HepG2 (cell line): Measurements from ENCODE around the gene SGPP2.

Experiments used
- EZH2 ChIP-seq: conservative IDR thresholded peaks from 2 replicates; pipeline ENCODE4 v1.6.1; 2012; ENCODE audit warnings: mild to moderate bottlenecking, low read depth, low read length, moderate library complexity
- POLR2AphosphoS5 ChIP-seq: IDR thresholded peaks from 2 replicates; pipeline ENCODE4 v1.6.1; 2012; ENCODE audit warnings: low read depth, low read length
- TF ChIP-seq, protein P1 (sequence below): IDR thresholded peaks from 2 replicates; pipeline ENCODE4 v1.6.1; 2012; ENCODE audit warnings: low read length, improper control_type of control experiment
- TF ChIP-seq, protein P2 (sequence below), 2 experiments: IDR thresholded peaks; 2 replicates each; pipeline ENCODE4 v1.6.1; 2011 to 2012; ENCODE audit warnings: low read length in 2 of 2, borderline replicate concordance in 1 of 2, low read depth in 1 of 2, mild to moderate bottlenecking in 1 of 2, moderate library complexity in 1 of 2

DNA sequence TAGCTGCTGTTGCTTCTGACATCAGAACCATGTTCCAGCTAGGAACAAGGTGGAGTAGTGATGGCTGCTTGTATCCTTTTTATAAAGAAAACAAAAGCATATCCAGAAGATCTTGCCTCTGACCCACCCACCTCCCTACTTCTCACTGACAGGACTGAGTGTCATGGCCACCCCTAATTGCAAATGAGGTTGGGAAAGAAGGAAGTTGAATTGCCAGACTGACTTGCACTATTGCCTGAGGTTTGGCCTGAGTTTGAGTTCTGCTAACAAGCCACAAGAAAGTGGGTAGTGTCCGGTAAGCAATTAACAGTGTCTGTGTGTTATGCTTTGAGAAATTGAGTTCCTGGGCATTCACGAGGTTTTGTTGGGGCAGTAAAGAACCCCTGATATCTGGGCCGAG lies 22.8 kb downstream of the SGPP2 start:
- TF ChIP-seq, protein P1, sequence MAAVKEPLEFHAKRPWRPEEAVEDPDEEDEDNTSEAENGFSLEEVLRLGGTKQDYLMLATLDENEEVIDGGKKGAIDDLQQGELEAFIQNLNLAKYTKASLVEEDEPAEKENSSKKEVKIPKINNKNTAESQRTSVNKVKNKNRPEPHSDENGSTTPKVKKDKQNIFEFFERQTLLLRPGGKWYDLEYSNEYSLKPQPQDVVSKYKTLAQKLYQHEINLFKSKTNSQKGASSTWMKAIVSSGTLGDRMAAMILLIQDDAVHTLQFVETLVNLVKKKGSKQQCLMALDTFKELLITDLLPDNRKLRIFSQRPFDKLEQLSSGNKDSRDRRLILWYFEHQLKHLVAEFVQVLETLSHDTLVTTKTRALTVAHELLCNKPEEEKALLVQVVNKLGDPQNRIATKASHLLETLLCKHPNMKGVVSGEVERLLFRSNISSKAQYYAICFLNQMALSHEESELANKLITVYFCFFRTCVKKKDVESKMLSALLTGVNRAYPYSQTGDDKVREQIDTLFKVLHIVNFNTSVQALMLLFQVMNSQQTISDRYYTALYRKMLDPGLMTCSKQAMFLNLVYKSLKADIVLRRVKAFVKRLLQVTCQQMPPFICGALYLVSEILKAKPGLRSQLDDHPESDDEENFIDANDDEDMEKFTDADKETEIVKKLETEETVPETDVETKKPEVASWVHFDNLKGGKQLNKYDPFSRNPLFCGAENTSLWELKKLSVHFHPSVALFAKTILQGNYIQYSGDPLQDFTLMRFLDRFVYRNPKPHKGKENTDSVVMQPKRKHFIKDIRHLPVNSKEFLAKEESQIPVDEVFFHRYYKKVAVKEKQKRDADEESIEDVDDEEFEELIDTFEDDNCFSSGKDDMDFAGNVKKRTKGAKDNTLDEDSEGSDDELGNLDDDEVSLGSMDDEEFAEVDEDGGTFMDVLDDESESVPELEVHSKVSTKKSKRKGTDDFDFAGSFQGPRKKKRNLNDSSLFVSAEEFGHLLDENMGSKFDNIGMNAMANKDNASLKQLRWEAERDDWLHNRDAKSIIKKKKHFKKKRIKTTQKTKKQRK: no peak
- TF ChIP-seq, protein P2, sequence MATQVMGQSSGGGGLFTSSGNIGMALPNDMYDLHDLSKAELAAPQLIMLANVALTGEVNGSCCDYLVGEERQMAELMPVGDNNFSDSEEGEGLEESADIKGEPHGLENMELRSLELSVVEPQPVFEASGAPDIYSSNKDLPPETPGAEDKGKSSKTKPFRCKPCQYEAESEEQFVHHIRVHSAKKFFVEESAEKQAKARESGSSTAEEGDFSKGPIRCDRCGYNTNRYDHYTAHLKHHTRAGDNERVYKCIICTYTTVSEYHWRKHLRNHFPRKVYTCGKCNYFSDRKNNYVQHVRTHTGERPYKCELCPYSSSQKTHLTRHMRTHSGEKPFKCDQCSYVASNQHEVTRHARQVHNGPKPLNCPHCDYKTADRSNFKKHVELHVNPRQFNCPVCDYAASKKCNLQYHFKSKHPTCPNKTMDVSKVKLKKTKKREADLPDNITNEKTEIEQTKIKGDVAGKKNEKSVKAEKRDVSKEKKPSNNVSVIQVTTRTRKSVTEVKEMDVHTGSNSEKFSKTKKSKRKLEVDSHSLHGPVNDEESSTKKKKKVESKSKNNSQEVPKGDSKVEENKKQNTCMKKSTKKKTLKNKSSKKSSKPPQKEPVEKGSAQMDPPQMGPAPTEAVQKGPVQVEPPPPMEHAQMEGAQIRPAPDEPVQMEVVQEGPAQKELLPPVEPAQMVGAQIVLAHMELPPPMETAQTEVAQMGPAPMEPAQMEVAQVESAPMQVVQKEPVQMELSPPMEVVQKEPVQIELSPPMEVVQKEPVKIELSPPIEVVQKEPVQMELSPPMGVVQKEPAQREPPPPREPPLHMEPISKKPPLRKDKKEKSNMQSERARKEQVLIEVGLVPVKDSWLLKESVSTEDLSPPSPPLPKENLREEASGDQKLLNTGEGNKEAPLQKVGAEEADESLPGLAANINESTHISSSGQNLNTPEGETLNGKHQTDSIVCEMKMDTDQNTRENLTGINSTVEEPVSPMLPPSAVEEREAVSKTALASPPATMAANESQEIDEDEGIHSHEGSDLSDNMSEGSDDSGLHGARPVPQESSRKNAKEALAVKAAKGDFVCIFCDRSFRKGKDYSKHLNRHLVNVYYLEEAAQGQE (IDR thresholded peaks at IDR 0.05; ENCODE audit: borderline replicate concordance in 1 of 2, low read depth in 1 of 2, low read length in 2 of 2): no peak
- TF ChIP-seq POLR2AphosphoS5 (no peak), EZH2 (no peak)
